T47D (cell line): ENCODE data around the gene GNE.
A peak's percentile ranks its signal among the peaks of the same experiment; 100 is the strongest.

Experiments used
- DNase-seq, 2 experiments: peaks; one replicate each; pipeline versions ENCODE4 v3.0.0 to v3.0.0-alpha.2; 2011 to 2012; ENCODE audit warnings: low read depth in 1 of 2, low spot score in 1 of 2
- JUND ChIP-seq: IDR thresholded peaks from 2 replicates; pipeline ENCODE4 v1.6.1; 2012; ENCODE audit warnings: low read depth
- in situ Hi-C: cut with HindIII; loops from 2 replicates; pipeline ENCODE4 v1.10.0; 2016; ENCODE audit warnings: low sequenced_read_pairs, low pct_unique_long_range_greater_than_20kb

Gene GNE

DNA sequence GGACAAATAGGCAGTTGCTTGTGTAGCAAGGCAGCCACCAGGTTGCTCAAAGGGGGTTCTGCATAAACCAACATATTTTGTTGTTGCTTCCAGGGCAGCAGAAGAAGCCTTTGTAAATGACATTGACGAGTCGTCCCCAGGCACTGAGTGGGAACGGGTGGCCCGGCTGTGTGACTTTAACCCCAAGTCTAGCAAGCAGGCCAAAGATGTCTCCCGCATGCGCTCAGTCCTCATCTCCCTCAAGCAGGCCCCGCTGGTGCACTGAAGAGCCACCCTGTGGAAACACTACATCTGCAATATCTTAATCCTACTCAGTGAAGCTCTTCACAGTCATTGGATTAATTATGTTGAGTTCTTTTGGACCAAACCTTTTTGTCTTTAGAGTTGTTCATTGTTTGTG lies 46.7 kb downstream of the GNE start:
- no peak for DNase-seq
- TF ChIP-seq JUND, result no peak
- in situ Hi-C loops, result no loop called here

DNA sequence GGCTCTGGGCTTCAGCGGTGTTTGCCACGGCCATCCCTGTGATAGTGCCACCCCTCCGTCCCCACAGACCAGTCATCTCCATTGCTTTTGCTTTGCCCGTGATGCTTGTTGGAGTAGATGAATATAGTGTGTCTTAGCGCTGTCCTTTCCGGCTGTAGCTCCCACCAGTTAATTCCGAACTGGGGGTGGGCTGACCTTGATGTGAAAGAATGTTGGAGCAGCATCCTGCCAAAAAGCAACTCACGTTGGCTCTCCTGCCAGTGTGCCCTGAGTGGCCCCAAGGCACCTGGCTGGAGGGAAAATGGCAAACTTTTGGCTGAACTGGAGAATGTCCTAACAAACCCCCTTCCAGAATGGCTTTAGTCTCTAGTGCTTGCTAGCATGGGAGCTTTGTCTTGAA lies 47.5 kb downstream of the GNE start:
- in situ Hi-C loops, result no loop called here
- no peak for DNase-seq
- no peak for TF ChIP-seq JUND

DNA sequence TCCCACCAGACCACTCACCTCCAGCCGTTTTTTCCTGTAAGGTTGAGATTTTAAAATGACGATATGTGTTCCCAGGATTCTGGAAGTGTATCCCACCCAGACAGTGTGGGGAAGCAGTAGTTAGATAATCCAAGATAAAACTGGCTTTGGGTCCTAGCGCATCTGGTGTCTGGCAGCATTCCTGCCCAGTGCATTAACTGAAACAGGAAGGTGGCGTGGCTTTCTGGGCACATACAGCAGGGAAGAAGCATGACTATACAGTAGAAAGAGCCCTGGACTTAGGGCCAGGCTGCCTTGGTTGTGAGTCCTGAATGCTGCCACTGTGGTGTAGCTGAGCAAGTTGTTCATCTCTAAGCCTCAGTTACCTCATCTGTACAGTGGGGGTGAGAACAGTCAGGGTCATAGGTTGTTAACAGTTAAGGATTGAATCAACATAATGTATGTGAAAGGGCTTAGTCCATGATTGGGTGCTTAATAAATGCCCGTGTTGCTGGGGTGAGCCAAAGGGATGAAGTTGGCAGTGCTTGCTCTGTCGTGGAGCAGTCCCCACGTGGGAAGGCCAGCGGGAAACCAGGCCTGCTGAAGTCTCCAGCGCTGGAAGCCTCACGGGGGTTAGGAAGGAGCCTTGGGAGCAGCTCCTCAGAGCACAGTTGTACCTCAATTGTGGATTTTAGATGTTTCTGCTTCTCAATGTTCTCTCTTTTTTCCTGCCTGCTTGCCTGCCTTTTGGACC lies 49.6 kb downstream of the GNE start:
- in situ Hi-C loops, result no loop called here
- DNase-seq, result no peak
- no peak for TF ChIP-seq JUND

DNA sequence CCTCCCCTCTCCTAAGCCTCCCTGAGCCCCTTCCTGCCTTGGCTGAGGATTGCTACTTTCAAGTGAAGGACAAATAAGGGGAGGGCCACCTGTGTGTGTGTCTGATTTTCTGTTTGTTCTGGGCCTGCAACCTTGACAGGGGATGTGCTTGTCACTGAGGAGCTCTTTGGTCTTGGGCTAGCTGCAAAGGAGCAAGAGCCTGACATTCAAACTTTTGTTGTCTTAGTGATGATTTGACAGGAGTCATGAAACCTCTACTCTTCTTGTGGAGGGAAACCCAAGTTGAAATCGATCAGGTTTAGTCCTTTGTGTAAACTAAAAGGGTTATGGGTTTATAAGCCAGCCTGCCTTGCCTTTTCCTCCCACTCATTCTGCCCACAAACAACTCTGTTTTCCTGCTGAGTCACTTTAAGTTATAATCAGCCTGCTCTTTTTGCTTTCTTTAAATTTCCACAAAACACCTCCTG lies 50.7 kb downstream of the GNE start:
- DNase-seq, result no peak
- in situ Hi-C loops, result no loop called here
- TF ChIP-seq JUND, result no peak

GRCh38 chr9:36207016-36207415 lies 51.2 kb downstream of the GNE start:
- DNase-seq, result no peak
- in situ Hi-C loops, result no loop called here
- TF ChIP-seq JUND, result no peak

DNA sequence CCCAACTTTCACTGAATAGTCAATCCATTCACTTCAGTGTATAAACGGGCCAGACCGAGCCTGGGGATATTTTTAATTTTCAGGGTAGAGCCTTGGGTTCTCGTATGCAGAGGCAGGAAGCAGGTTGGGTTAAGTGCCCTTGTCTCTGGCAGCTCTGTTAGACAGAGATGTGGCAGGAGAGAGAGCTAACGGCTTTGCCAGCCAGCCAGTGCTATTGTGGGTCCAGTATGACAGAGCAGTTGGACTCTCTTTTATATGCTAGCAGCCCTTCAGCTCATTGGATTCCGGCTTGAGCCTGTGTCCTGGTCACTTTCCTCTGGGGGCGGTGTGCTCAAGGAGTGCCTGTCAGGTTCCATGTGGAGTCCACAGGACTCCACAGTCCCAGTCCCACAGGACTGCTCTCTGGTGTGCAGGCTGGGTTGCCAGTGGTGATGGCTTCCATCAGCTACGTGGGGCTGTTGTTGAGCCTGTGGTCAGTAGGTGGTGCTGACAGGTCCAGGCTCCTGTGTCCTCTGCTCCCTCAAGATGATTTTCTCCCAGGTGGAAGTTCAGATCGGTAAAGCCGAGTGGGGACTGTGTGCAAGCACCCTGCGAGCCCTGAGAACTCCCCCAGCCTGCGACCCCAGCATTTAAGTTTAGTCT lies 53.2 kb downstream of the GNE start:
- peak in 1 of 2 experiments; percentile 16 for DNase-seq
- in situ Hi-C loops, result no loop called here

DNA sequence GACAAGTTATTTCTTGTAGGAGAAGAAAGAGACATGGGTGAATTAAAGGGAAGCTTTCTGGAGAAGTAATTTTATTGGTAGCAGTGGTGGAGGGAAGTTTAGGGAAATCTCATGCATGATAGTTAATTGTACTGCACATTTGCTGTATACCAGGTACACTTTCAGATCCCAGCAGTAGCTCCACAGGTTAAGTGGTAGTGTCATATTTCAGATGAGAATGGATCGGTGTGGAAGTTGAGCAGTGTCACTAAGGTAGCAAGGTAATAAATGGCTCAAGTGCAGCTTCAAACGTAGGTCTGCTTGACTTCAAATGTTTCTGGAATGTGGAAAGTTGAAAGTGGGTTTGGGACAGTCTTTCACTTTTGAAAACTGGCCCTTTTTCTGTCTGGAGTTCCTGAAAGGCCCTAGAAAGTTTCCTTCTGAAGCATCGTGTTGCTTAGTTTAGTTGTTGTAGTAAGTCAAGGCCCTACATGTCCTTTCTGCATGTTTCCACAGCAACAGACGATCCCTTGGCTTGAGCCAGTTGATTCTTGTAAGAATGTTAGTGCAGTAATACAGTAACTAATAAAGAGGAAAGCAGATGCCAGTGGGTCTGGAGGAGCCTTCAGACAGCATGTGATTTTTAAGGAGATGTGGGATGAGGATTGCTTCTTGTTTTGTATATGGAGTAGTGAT lies 63.8 kb downstream of the GNE start:
- in situ Hi-C loops, result no loop called here
- DNase-seq, result peak in 1 of 2 experiments; percentile 20
- TF ChIP-seq JUND, result no peak

More for the DNA sequence above, 53.2 kb downstream of the GNE start:
- no peak for TF ChIP-seq JUND

- in situ Hi-C loops, result no loop called here
- TF ChIP-seq JUND, result no peak
Observed at GRCh38 chr9:36193023-36193422, 65.2 kb downstream of the GNE start.

DNA sequence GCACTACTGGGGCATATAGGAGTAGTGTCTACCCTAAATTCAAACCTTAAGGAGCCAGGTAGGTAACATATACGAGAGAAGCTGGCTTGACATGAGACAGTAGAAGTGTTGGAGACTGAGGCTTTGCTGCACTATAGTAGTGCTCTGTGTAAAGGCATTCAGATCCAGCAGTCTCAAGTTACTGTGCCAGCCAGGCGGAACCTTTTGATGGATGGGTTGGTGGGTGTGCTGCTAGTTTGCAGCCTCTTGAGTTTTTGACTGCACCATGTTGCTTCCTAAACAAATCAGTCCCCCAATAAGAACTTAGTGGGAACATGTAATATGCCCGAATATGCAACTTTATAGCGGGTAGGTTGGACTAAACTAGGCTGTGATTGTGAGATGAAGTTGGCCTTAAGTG lies 66.1 kb downstream of the GNE start:
- TF ChIP-seq JUND, result no peak
- DNase-seq, result peak in 1 of 2 experiments; percentile 1
- in situ Hi-C loops, result no loop called here

More at GRCh38 chr9:36193023-36193422, 65.2 kb downstream of the GNE start:
- DNase-seq, result no peak

- in situ Hi-C loops, result no loop called here
- TF ChIP-seq JUND, result no peak
- DNase-seq, result no peak
Observed at GRCh38 chr9:36191686-36192085, 66.6 kb downstream of the GNE start.

DNA sequence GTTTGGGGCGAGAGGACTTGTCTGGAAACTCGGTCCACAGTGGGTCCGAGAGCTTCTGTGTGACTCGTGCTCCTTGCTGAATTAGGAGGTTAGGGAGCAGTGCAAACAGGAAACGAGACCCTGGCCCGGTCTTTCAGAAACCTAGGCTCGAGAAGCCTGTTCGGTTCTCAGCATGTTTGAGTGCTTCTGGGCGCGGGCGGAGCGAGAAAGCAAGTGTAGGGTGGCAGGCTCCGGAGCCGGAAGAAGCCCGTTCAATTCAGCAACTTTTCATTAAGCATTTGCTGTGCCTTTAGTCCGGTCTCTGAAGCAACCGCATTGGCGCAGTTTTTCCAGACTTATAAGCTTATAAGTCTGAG lies 67.0 kb downstream of the GNE start:
- peak in 1 of 2 experiments; percentile 20 for DNase-seq

GRCh38 chr9:36190388-36191289 lies 67.6 kb downstream of the GNE start, which contains the start of gene CLTA:
CLTA (plus strand) TSS chr9:36190921; CDS start chr9:36191057, 136 bp downstream.
- TF ChIP-seq JUND, result no peak
- peak; percentile 96 to 98 for DNase-seq
- in situ Hi-C loops, result no loop called here

More for the DNA sequence above, 67.0 kb downstream of the GNE start:
- in situ Hi-C loops, result no loop called here
- no peak for TF ChIP-seq JUND
